Pons (tissue), 1 donor: ENCODE measurements around the gene CDK6.

ENCODE experiments used
- DNase-seq: peaks from one replicate; pipeline ENCODE4 v3.0.0-alpha.2; 2016; ENCODE audit warnings: low spot score

The CDK6 gene

GRCh38 chr7:92644406-92645113 lies 191.8 kb downstream of the CDK6 start:
- DNase-seq: peak; percentile 68

- DNase-seq: no peak
Observed at GRCh38 chr7:92643821-92644220, 192.6 kb downstream of the CDK6 start.

DNA sequence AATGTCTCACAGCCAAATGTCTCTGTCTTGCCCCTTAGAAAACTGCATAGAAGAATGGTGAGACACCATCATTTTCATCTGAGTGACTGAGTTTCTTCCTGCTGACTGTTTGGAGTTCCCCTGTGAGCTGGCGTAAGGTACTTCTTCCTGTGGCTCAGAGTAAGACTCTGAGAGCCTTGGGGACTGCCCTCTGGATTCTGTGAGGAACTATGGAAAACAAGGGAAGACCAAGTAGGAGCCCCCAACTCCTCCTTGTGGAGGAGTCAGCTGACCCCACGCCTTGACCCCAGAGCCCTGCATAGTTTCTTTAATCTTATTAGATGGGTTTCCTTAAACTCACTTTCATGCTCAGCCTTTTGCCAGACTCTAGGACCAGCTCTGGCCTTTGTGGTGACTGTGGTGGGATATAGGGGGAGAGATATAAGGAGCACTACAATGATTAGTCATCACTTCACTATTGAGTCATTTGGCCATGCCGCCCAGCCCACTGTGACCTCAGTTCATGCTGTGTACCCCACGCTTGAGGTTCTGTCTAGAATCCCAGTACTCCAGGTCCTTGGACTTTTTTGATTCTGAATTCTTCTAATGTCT lies 194.4 kb downstream of the CDK6 start:
- no peak for DNase-seq

DNA sequence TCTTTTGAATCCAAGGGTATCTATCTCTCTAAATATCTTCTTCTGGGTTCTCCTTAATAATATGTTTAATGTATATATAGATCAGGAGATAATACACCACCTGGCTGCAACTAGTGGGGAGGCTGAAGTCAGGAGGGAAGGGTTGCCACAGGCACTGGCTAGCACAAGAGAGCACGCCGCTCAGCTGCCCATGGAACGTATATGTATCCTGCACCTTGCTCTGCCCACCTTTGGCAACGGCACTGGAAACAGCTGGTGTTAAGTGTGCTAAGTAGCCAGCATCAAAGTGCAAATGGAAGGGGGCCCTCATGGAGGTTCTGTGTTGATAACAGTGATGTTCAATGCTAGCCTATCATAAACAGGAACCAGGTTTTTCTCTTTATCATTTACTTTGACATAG lies 196.4 kb downstream of the CDK6 start:
- no peak for DNase-seq

DNA sequence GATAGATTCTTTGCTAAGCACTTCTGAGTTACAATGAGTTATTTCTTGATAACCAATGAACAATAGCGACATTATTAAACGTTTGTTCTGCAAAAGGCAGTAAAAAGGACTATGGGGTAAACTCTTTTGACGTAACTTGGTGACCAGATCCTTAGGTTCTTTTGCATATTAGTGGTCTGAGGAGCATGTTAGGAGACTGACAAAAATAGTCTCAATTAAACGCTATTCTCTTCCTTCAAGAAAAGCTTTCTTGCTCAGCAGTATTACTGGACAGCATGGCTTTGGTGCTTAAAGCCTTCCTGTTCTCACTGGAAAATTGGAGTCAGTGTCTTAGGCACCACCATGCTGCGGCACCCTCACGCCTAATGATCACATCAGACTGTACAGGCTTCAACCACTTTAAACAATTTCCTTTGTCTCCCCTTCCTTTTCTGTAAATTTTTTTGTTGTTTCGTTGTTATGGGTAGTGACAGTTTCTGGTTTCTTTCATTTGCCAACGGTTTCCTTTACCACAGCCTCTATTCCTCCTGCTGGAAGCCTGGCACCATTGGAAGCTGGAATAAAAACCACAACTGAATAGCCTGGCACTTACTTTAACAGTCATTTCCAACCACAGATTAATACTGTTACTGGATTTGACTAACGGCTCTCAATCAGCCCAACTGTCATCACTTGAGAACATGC lies 197.0 kb downstream of the CDK6 start:
- DNase-seq: peak; percentile 61

GRCh38 chr7:92636018-92636560 lies 200.3 kb downstream of the CDK6 start:
- no peak for DNase-seq

DNA sequence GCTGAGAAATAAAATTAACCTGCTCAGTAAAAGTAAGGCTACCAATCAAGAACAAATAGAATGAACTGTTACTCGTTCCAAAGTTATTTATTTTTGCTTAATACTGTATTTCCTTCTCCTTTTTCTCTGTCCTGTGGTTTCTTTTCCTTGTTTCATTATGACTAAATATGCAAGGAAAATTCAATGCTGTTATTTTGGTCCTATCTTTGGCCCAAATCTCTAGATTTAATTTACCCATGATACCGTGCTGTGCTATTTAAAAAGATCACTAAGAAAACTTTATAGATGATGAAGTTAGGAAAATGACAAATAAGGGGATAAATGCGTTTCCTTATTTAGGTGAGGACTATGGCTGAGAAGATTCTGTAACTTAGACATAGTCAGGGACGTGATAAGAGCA lies 200.8 kb downstream of the CDK6 start:
- DNase-seq: peak; percentile 53

- DNase-seq: no peak
Observed at GRCh38 chr7:92634924-92635519, 201.4 kb downstream of the CDK6 start.

GRCh38 chr7:92634205-92634604 lies 202.2 kb downstream of the CDK6 start:
- DNase-seq: no peak

DNA sequence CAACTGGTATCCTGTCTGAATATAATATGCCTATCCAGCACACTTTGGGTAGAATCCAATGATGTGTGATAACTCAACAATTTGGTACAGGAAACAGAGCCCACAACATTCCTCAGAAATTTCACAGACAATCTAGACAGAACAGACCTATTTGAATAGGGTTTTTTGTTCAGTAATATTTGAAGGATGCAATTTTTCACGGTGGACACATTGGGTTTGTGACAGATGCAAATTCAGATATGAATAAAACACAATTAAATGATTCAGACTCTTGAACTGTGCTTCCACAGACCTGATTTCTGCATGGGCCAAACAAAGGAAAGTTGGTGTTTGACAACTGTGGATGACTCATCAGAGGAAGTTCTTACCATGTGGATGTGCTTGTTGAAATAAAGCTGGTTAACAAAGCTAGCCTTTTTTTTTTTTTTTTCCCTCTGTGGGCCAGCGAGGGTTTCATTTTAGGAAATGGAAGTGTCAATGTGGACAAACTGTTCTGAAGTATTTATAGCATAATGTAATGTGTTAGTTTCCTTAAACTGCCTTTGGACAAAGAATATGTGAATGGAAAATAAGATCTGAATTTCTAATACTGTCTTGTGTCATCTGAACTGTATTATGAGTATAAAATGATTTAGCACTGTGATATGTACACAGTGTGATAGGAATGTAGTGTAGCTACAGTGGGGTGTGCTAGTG lies 203.0 kb downstream of the CDK6 start:
- DNase-seq: peak; percentile 98

DNA sequence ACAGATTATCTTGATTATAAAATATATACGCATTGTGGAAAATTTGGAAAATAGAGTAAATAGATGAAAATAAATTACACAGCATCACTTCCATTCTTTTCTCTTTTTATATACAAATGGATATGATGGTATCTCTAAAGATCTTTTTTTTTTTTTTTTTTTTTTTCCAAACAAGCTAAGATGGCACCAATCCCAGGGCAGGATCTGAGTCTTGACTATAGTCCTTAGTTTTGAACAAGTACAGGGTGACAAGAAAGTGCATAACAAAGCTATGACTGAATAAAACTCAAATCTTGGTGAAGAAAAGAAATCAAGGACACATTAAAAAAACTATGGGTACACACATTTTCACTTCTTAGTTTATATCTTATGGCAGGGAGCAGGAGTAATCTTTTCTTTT lies 203.6 kb downstream of the CDK6 start:
- no peak for DNase-seq

DNA sequence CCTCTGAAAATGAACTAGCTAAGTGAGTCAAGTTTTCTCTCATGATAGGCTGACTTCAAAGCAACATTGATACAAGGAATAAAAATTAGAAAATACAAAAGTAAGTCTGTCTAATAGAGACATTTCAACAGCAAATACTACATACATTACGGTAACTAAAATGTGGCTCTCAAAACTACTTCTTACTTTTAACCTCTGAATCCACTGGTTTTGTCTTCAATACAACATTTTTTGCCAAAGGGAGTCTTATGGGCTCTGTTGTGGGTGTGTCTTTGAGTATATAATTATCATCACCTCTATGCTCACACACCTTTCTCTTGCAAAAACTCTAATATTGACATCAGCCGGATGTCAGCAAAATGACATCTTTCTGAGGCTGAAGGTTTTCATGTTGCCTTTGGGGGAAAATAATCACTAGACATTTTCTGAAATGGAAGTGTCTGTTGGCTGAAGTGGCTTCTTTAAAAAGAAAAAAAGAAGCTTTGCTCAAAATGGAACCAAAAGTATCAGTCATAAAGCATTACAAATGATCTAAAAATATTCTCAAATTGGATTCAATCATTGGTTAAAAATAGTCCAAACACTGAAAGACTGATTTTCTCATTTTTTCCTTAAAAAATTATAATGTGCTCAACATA lies 204.4 kb downstream of the CDK6 start:
- no peak for DNase-seq

DNA sequence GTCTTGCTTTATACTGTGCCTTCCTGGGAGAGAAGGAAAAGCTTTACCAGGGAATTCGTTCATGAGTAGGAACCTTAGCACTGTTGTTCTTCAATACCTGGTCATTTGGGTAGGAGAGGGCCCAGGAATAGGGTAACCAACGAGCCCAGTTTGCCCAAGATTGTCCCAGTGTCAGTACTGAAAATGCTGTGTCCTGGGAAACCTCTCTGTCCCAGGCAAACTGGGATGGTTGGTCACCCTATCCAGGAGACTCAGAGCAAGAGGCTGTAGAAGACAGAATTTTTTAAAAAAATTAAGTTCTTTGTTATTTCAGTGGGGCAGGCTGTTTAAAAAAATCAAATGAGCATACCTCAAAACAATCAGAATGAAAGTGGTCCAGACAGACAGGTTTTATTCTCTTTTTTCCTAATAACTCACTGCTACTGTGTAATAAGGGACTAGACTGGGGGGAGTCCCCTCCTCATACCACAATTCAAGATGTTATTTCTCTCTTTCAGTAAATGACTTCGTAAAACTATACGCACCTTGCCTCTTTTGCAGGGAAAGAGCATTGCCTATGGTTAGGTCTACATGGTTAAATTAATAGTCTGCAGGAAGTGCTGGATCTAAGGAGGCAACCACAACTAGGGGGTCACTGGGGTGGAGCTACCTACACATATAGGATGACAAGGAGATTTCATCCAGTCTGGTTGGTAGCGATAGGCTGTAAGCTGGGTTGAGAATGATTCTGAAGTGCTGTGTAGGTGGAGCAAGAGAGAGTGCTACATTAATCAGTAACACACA lies 205.1 kb downstream of the CDK6 start:
- DNase-seq: no peak

- no peak for DNase-seq
Observed at GRCh38 chr7:92629779-92630178, 206.6 kb downstream of the CDK6 start.

GRCh38 chr7:92627956-92628355 lies 208.4 kb downstream of the CDK6 start:
- no peak for DNase-seq

DNA sequence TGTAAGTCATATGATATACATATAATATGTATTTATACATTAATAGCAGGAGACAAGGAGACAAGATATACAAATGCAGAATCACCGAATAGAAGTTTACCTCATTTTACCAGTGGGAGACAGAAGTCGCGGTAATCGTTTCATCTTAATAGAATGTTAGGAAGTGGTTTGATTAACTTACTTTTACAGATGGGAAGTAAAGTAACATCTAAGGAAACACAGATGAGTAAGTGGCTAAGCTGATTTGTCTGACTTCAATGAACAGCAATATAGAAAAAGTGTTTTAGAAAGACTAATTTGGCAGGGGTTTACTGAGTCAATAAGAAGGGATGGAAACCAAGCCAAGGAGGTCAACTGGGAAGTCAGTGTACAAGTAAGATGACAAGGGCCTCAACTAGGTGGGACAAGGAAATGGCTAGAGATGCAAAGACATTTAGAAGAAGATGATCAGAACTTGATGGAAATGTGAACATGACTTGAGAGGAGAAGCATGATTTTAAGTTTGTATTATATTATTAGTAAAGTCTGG lies 210.0 kb downstream of the CDK6 start:
- no peak for DNase-seq

DNA sequence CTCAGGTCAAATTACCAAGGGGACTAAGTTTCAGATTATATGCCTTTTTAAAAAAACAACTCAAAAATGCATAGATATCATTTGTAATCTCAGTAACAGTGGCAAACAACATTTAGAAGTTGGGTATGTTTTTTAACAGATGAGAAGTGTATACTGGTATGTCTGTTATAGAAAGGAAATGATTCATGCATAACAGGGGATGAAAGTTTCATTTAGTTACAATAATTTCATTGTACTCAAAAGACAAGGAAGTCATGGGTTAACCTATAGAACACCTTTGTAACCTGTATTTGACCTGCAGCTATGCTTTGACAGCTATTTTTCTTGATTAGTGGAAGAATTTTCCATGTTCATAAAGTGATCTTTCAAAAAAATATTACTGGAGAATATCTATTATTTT lies 210.8 kb downstream of the CDK6 start:
- DNase-seq: no peak

DNA sequence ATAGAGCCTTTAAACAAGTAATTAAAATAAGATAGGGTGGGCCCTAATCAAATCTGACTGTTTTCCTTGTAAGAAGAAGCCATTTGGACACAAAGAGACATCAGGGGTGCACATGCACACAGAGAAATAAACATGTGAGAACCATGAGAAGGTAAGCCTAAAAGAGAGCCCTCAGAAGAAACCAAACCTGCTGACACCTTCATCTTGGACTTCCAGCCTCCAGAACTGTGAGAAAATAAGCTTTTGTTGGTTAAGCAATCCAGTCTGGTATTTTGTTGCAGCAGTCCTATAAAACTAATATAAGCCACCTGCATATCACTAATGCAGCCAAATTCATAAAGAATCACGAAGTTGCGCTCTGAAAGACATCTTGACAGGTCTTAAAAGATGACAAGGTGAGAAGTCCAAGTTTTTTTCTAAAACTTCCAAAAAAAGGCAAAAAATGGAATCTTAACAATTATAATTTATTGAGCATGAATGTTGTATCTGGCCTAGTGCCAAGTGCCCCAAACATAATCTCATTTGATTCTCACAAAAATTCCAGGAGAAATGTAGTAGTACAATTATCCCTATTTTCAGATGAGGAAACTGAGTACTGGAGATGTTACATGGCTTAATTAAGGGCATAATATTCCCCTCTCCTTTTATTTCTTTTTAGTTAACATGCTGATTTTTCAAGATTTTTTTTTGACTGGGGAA lies 211.9 kb downstream of the CDK6 start:
- DNase-seq: no peak

GRCh38 chr7:92623544-92623943 lies 212.8 kb downstream of the CDK6 start:
- no peak for DNase-seq

DNA sequence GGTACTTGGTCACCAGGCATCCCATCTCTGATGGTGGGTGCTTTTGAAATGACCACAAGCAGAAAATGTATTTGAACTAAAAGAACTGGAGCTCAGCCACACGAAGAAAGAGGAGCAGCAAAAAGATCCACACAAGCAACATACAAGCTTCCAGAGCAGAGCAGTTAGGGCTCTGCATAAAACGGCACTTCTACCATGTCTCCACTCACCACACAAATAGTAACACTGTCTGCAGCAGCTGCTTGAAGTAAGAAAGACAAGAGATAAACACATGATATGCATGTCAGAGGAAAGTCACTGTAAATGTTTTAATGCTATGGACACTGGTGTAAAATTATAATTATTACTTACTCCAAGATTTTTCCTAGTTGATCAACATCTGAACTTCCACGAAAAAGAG lies 213.7 kb downstream of the CDK6 start:
- DNase-seq: no peak
